HEK293T (cell line): ENCODE data around the gene PCNP.

Experiments
- ARNT ChIP-seq: fragments of 450-650 bp; IDR thresholded peaks from 2 replicates; pipeline ENCODE4 v1.6.1; 2017; ENCODE audit warnings: mild to moderate bottlenecking
- FOXA1 ChIP-seq: fragments of 450-650 bp; IDR thresholded peaks from 2 replicates; pipeline ENCODE4 v1.6.1; 2016; ENCODE audit warnings: mild to moderate bottlenecking
- SP1 ChIP-seq: fragments of 450-650 bp; IDR thresholded peaks from 2 replicates; pipeline ENCODE4 v1.6.1; 2017
- SUZ12 ChIP-seq: fragments of 450-650 bp; IDR thresholded peaks from 2 replicates; pipeline ENCODE4 v1.6.1; 2016; ENCODE audit warnings: mild to moderate bottlenecking
- ZNF384 ChIP-seq: fragments of 450-650 bp; IDR thresholded peaks from 2 replicates; pipeline ENCODE4 v1.6.1; 2016

- TF ChIP-seq SP1, result no peak
- TF ChIP-seq ARNT, result no peak
- no peak for TF ChIP-seq SUZ12
- no peak for TF ChIP-seq FOXA1
- TF ChIP-seq ZNF384, result no peak
Observed at GRCh38 chr3:101618726-101619125, 44.7 kb downstream of the PCNP start.
